Measurements from ENCODE around the gene PRRG4.

The PRRG4 gene

GRCh38 chr11:32894921-32895320 lies 65.2 kb downstream of the PRRG4 start:
- Histone ChIP-seq H3K18ac (ENCODE audit: low read length) (no peak overlapping the region), H3K36me3 (ENCODE audit: control insufficient read depth in 1 of 2, insufficient read depth in 2 of 2, low read length in 2 of 2) (peaks cover 2 to 5% of the 10 kb centered on the region in 2 experiments), H3K4me1 (ENCODE audit: control insufficient read depth in 1 of 2, insufficient read depth in 2 of 2, low read length in 2 of 2) (no peaks in the 10 kb centered on the region), H3K9ac (ENCODE audit: low read length) (no peak overlapping the region), H4K8ac (ENCODE audit: low read depth, low read length) (no peak overlapping the region), H3K4me3 (ENCODE audit: low read depth, low read length) (no peak overlapping the region), H2AFZ (ENCODE audit: insufficient read depth, low read length, poor library complexity) (no peak overlapping the region), H3K27me3 (ENCODE audit: insufficient read depth, low read length) (no peaks in the 10 kb centered on the region), H3K14ac (ENCODE audit: low read length) (no peak overlapping the region), H2AK5ac (ENCODE audit: low read length) (no peak overlapping the region), H3K79me1 (ENCODE audit: low read length) (peaks cover 15% of the 10 kb centered on the region), H3K9me3 (ENCODE audit: insufficient read depth, low read depth, low read length) (no peaks in the 10 kb centered on the region), H2BK5ac (ENCODE audit: low read depth, low read length, poor library complexity) (no peak overlapping the region), H3K4me2 (ENCODE audit: low read length) (no peak overlapping the region), H2BK120ac (ENCODE audit: insufficient read depth, low read length, poor library complexity) (no peak overlapping the region), H3K4ac (ENCODE audit: low read depth, low read length) (peak overlapping the region; percentile 80), H4K12ac (ENCODE audit: low read depth, low read length) (no peak overlapping the region), H4K91ac (ENCODE audit: low read depth, low read length) (no peak overlapping the region), H3K79me2 (ENCODE audit: control insufficient read depth, insufficient read depth, low read length, poor library complexity) (peaks cover 15% of the 10 kb centered on the region), H3K23ac (ENCODE audit: low read length) (no peak overlapping the region), H3K27ac (ENCODE audit: low read depth, low read length) (no peak overlapping the region), H2BK12ac (ENCODE audit: low read length) (no peak overlapping the region)
- DNase-seq, result no peak
- no CpG with 5 or more reads among the region's 3 CpGs for WGBS (ENCODE audit: extremely low coverage, insufficient coverage, insufficient read length)

GRCh38 chr11:32895471-32895870 lies 65.7 kb downstream of the PRRG4 start:
- H2BK5ac ChIP-seq (ENCODE audit: low read depth, low read length, poor library complexity), result no peak overlapping the region
- H3K18ac ChIP-seq (ENCODE audit: low read length), result no peak overlapping the region
- H3K23ac ChIP-seq (ENCODE audit: low read length), result no peak overlapping the region
- H3K4me3 ChIP-seq (ENCODE audit: low read depth, low read length), result no peak overlapping the region
- peaks cover 15% of the 10 kb centered on the region for H3K79me1 ChIP-seq (ENCODE audit: low read length)
- H4K12ac ChIP-seq (ENCODE audit: low read depth, low read length), result no peak overlapping the region
- no peak overlapping the region for H2AK5ac ChIP-seq (ENCODE audit: low read length)
- no peak overlapping the region for H3K9ac ChIP-seq (ENCODE audit: low read length)
- H3K79me2 ChIP-seq (ENCODE audit: control insufficient read depth, insufficient read depth, low read length, poor library complexity), result peaks cover 16% of the 10 kb centered on the region
- no peaks in the 10 kb centered on the region for H3K27me3 ChIP-seq (ENCODE audit: insufficient read depth, low read length)
- peaks cover 2 to 5% of the 10 kb centered on the region in 2 experiments for H3K36me3 ChIP-seq (ENCODE audit: control insufficient read depth in 1 of 2, insufficient read depth in 2 of 2, low read length in 2 of 2)
- H3K27ac ChIP-seq (ENCODE audit: low read depth, low read length), result no peak overlapping the region
- H4K8ac ChIP-seq (ENCODE audit: low read depth, low read length), result no peak overlapping the region
- no peak overlapping the region for H4K91ac ChIP-seq (ENCODE audit: low read depth, low read length)
- H3K4me1 ChIP-seq (ENCODE audit: control insufficient read depth in 1 of 2, insufficient read depth in 2 of 2, low read length in 2 of 2), result no peaks in the 10 kb centered on the region
- H3K14ac ChIP-seq (ENCODE audit: low read length), result no peak overlapping the region
- DNase-seq, result no peak
- no peak overlapping the region for H2AFZ ChIP-seq (ENCODE audit: insufficient read depth, low read length, poor library complexity)
- H3K4ac ChIP-seq (ENCODE audit: low read depth, low read length), result no peak overlapping the region
- no peak overlapping the region for H3K4me2 ChIP-seq (ENCODE audit: low read length)
- H2BK12ac ChIP-seq (ENCODE audit: low read length), result no peak overlapping the region
- H3K9me3 ChIP-seq (ENCODE audit: insufficient read depth, low read depth, low read length), result no peaks in the 10 kb centered on the region
- no CpG with 5 or more reads among the region's 1 CpG for WGBS (ENCODE audit: extremely low coverage, insufficient coverage, insufficient read length)
- H2BK120ac ChIP-seq (ENCODE audit: insufficient read depth, low read length, poor library complexity), result no peak overlapping the region

GRCh38 chr11:32897103-32897502 lies 67.4 kb downstream of the PRRG4 start:
- Histone ChIP-seq H3K4me1 (ENCODE audit: control insufficient read depth in 1 of 2, insufficient read depth in 2 of 2, low read length in 2 of 2) (peaks cover 0 to 7% of the 10 kb centered on the region in 2 experiments), H3K4me3 (ENCODE audit: low read depth, low read length) (no peak overlapping the region), H4K12ac (ENCODE audit: low read depth, low read length) (no peak overlapping the region), H3K23ac (ENCODE audit: low read length) (no peak overlapping the region), H4K91ac (ENCODE audit: low read depth, low read length) (no peak overlapping the region), H3K9ac (ENCODE audit: low read length) (no peak overlapping the region), H2BK12ac (ENCODE audit: low read length) (no peak overlapping the region), H3K79me2 (ENCODE audit: control insufficient read depth, insufficient read depth, low read length, poor library complexity) (peaks cover 17% of the 10 kb centered on the region), H3K18ac (ENCODE audit: low read length) (no peak overlapping the region), H2BK120ac (ENCODE audit: insufficient read depth, low read length, poor library complexity) (no peak overlapping the region), H4K8ac (ENCODE audit: low read depth, low read length) (no peak overlapping the region), H3K27ac (ENCODE audit: low read depth, low read length) (no peak overlapping the region), H2BK5ac (ENCODE audit: low read depth, low read length, poor library complexity) (no peak overlapping the region), H3K36me3 (ENCODE audit: control insufficient read depth in 1 of 2, insufficient read depth in 2 of 2, low read length in 2 of 2) (peaks cover 2 to 5% of the 10 kb centered on the region in 2 experiments), H3K4ac (ENCODE audit: low read depth, low read length) (no peak overlapping the region), H2AFZ (ENCODE audit: insufficient read depth, low read length, poor library complexity) (no peak overlapping the region), H3K14ac (ENCODE audit: low read length) (no peak overlapping the region), H2AK5ac (ENCODE audit: low read length) (no peak overlapping the region), H3K79me1 (ENCODE audit: low read length) (peaks cover 15% of the 10 kb centered on the region), H3K27me3 (ENCODE audit: insufficient read depth, low read length) (no peaks in the 10 kb centered on the region), H3K4me2 (ENCODE audit: low read length) (no peak overlapping the region), H3K9me3 (ENCODE audit: insufficient read depth, low read depth, low read length) (no peaks in the 10 kb centered on the region)
- DNase-seq, result no peak
- WGBS (ENCODE audit: extremely low coverage, insufficient coverage, insufficient read length), result no CpG with 5 or more reads among the region's 1 CpG

- H4K12ac ChIP-seq (ENCODE audit: low read depth, low read length), result no peak overlapping the region
- no peak overlapping the region for H3K27ac ChIP-seq (ENCODE audit: low read depth, low read length)
- H2BK120ac ChIP-seq (ENCODE audit: insufficient read depth, low read length, poor library complexity), result no peak overlapping the region
- H3K4ac ChIP-seq (ENCODE audit: low read depth, low read length), result peak overlapping the region; percentile 75
- peaks cover 0 to 9% of the 10 kb centered on the region in 2 experiments for H3K4me1 ChIP-seq (ENCODE audit: control insufficient read depth in 1 of 2, insufficient read depth in 2 of 2, low read length in 2 of 2)
- no peak overlapping the region for H2AK5ac ChIP-seq (ENCODE audit: low read length)
- no peak overlapping the region for H2AFZ ChIP-seq (ENCODE audit: insufficient read depth, low read length, poor library complexity)
- no peak overlapping the region for H3K9ac ChIP-seq (ENCODE audit: low read length)
- H2BK5ac ChIP-seq (ENCODE audit: low read depth, low read length, poor library complexity), result no peak overlapping the region
- H4K91ac ChIP-seq (ENCODE audit: low read depth, low read length), result no peak overlapping the region
- no peak overlapping the region for H3K18ac ChIP-seq (ENCODE audit: low read length)
- no peak overlapping the region for H2BK12ac ChIP-seq (ENCODE audit: low read length)
- H3K36me3 ChIP-seq (ENCODE audit: control insufficient read depth in 1 of 2, insufficient read depth in 2 of 2, low read length in 2 of 2), result peaks cover 2 to 5% of the 10 kb centered on the region in 2 experiments
- peaks cover 5% of the 10 kb centered on the region for H3K79me2 ChIP-seq (ENCODE audit: control insufficient read depth, insufficient read depth, low read length, poor library complexity)
- no peak overlapping the region for H3K23ac ChIP-seq (ENCODE audit: low read length)
- H3K14ac ChIP-seq (ENCODE audit: low read length), result no peak overlapping the region
- no peaks in the 10 kb centered on the region for H3K27me3 ChIP-seq (ENCODE audit: insufficient read depth, low read length)
- no peak overlapping the region for H3K4me2 ChIP-seq (ENCODE audit: low read length)
- no peaks in the 10 kb centered on the region for H3K9me3 ChIP-seq (ENCODE audit: insufficient read depth, low read depth, low read length)
- H3K4me3 ChIP-seq (ENCODE audit: low read depth, low read length), result no peak overlapping the region
- no peak overlapping the region for H4K8ac ChIP-seq (ENCODE audit: low read depth, low read length)
- no peaks in the 10 kb centered on the region for H3K79me1 ChIP-seq (ENCODE audit: low read length)
- no peak for DNase-seq
These were observed 69.7 kb downstream of the PRRG4 start for GRCh38 chr11:32899438-32899837.
